Prostate gland (tissue), 2 donors: Measurements from ENCODE around the gene FAM98B.

Experiments
- CTCF ChIP-seq, 4 experiments: fragments of 200-600 bp in 2 of 4; fragments of 450-650 bp in 2 of 4; sonication (generic) in 2 of 4; IDR thresholded peaks; 1 replicate in 3 of 4; 2 replicates in 1 of 4; pipeline ENCODE4 v1.5.1; 2016 to 2019; ENCODE audit warnings: antibody characterized with exemption in 4 of 4, mild to moderate bottlenecking in 2 of 4, moderate library complexity in 2 of 4
- POLR2A ChIP-seq: fragments of 450-650 bp; IDR thresholded peaks from one replicate; pipeline ENCODE4 v1.6.1; 2016; ENCODE audit warnings: antibody characterized with exemption, mild to moderate bottlenecking
- POLR2AphosphoS5 ChIP-seq: sonication (generic); formaldehyde crosslinking; IDR thresholded peaks from one replicate; pipeline ENCODE4 v1.6.1; 2017; ENCODE audit warnings: antibody characterized with exemption

GRCh38 chr15:38504680-38505467 lies 50.9 kb downstream of the FAM98B start:
- TF ChIP-seq CTCF (IDR thresholded peaks at IDR 0.05) (no peak), POLR2A (no peak), POLR2AphosphoS5 (no peak)
